H1 (cell line): ENCODE results near the gene HOXD1. TPM values are rescaled to one million over a fixed set of nuclear protein-coding genes. Genes with fewer than 3 reads are reported as not detected.
A peak's percentile ranks its signal among the peaks of the same experiment; 100 is the strongest.

Experiments
- CTCF ChIA-PET: fragments of 300-600 bp; sonication (Branson Sonifier 250); formaldehyde crosslinking; loops from one replicate; lab custom pipeline; 2021; ENCODE audit not compliant: partially characterized antibody; lab: Charles Lee
- POLR2A ChIA-PET: fragments of 300-600 bp; sonication (Branson Sonifier 250); formaldehyde crosslinking; loops from one replicate; lab custom pipeline; 2021; ENCODE audit warnings: inconsistent platforms; ENCODE audit not compliant: partially characterized antibody; lab: Charles Lee
- DNase-seq, 2 experiments: peaks; one replicate each; pipeline versions ENCODE4 v3.0.0 to v3.0.0-alpha.2; 2010 to 2022; ENCODE audit warnings: low spot score in 2 of 2, low read depth in 1 of 2, mixed read lengths in 1 of 2
- FAIRE-seq: peaks from 2 replicates; lab custom pipeline; 2011; peaks lifted over from hg19 to GRCh38; lab: Jason Lieb, UNC
- H2AFZ ChIP-seq: 2 replicates; pipeline ENCODE4 v1.8.1; 2012; ENCODE audit warnings: low read length, inconsistent platforms
- H2AK5ac ChIP-seq: 2 replicates; pipeline ENCODE4 v1.6.1; 2013; ENCODE audit warnings: low read depth, low read length
- H2BK120ac ChIP-seq: replicated peaks from 2 replicates; pipeline ENCODE3; 2013; ENCODE audit warnings: low read depth, low read length, inconsistent platforms
- H2BK12ac ChIP-seq: 2 replicates; pipeline ENCODE4 v1.6.1; 2013; ENCODE audit warnings: low read depth, low read length
- H2BK15ac ChIP-seq: 2 replicates; pipeline ENCODE4 v1.6.1; 2013; ENCODE audit warnings: low read length
- H2BK20ac ChIP-seq: 2 replicates; pipeline ENCODE4 v1.6.1; 2013; ENCODE audit warnings: low read length
- H2BK5ac ChIP-seq: 2 replicates; pipeline ENCODE4 v1.6.1; 2013; ENCODE audit warnings: low read depth, low read length
- H3K14ac ChIP-seq: 2 replicates; pipeline ENCODE4 v1.6.1; 2013; ENCODE audit warnings: inconsistent platforms; ENCODE audit not compliant: insufficient read length
- H3K18ac ChIP-seq: 2 replicates; pipeline ENCODE4 v1.6.1; 2013; ENCODE audit warnings: low read length; ENCODE audit errors: extremely low read depth
- H3K23ac ChIP-seq: 2 replicates; pipeline ENCODE4 v1.6.1; 2013; ENCODE audit warnings: inconsistent platforms; ENCODE audit not compliant: insufficient read length
- H3K23me2 ChIP-seq: 2 replicates; pipeline ENCODE4 v1.6.1; 2013; ENCODE audit warnings: low read depth, low read length
- H3K27ac ChIP-seq: 2 replicates; pipeline ENCODE4 v1.6.1; 2011; ENCODE audit warnings: low read depth, low read length, inconsistent platforms
- H3K27me3 ChIP-seq, 4 experiments: replicated peaks in 1 of 4; 1 replicate in 1 of 4; 2 replicates in 3 of 4; pipeline versions ENCODE4 v1.6.1 to v1.8.1; 2011 to 2013; ENCODE audit warnings: low read length in 3 of 4, mild to moderate bottlenecking in 3 of 4, inconsistent platforms in 2 of 4, mixed read lengths in 2 of 4, moderate library complexity in 1 of 4; ENCODE audit not compliant: control insufficient read depth in 3 of 4, insufficient read depth in 3 of 4; ENCODE audit errors: extremely low read depth in 1 of 4
- H3K36me3 ChIP-seq, 4 experiments: 2 replicates each; pipeline versions ENCODE4 v1.6.1 to v1.8.1; 2011 to 2013; ENCODE audit warnings: mild to moderate bottlenecking in 4 of 4, low read length in 3 of 4, moderate library complexity in 2 of 4, control low read depth in 1 of 4, inconsistent platforms in 1 of 4; ENCODE audit not compliant: insufficient read depth in 4 of 4, control insufficient read depth in 2 of 4
- H3K4ac ChIP-seq: replicated peaks from 2 replicates; pipeline ENCODE3; 2013; ENCODE audit warnings: low read length, low read depth, mixed read lengths, inconsistent platforms; ENCODE audit not compliant: insufficient read length
- H3K4me1 ChIP-seq, 4 experiments: replicated peaks in 1 of 4; 1 replicate in 1 of 4; 2 replicates in 3 of 4; pipeline versions ENCODE4 v1.6.1 to v1.8.1; 2011 to 2013; ENCODE audit warnings: low read length in 3 of 4, inconsistent platforms in 2 of 4, mixed read lengths in 1 of 4; ENCODE audit not compliant: insufficient read depth in 4 of 4, control insufficient read depth in 3 of 4
- H3K4me2 ChIP-seq, 2 experiments: 2 replicates each; pipeline versions ENCODE4 v1.6.1 to v1.8.1; 2011 to 2013; ENCODE audit warnings: low read depth in 2 of 2, low read length in 2 of 2, control low read depth in 1 of 2, inconsistent platforms in 1 of 2, mild to moderate bottlenecking in 1 of 2; ENCODE audit not compliant: insufficient read depth in 1 of 2
- H3K4me3 ChIP-seq, 4 experiments: fragments of 200-600, 300-600 bp in 1 of 4; sonication (generic), shearing (Covaris generic), sonication (Bioruptor Twin) in 1 of 4; 2 replicates each; pipeline versions ENCODE4 v1.5.1 to v1.8.1; 2011 to 2016; ENCODE audit warnings: low read length in 4 of 4, low read depth in 3 of 4, control low read depth in 2 of 4, inconsistent platforms in 2 of 4, mild to moderate bottlenecking in 2 of 4, mixed read lengths in 1 of 4, moderate library complexity in 1 of 4; ENCODE audit not compliant: insufficient read depth in 2 of 4; ENCODE audit errors: extremely low read depth in 1 of 4
- H3K56ac ChIP-seq: replicated peaks from 2 replicates; pipeline ENCODE3; 2013; ENCODE audit warnings: low read depth, mild to moderate bottlenecking, mixed read lengths, low read length, inconsistent platforms; ENCODE audit not compliant: insufficient read length
- H3K79me1 ChIP-seq: 2 replicates; pipeline ENCODE4 v1.6.1; 2013; ENCODE audit warnings: low read depth, low read length, control low read depth
- H3K79me2 ChIP-seq, 2 experiments: 2 replicates each; pipeline versions ENCODE4 v1.6.1 to v1.8.1; 2012 to 2013; ENCODE audit warnings: low read length in 2 of 2, mild to moderate bottlenecking in 2 of 2, inconsistent platforms in 1 of 2; ENCODE audit not compliant: insufficient read depth in 2 of 2, control insufficient read depth in 1 of 2
- H3K9ac ChIP-seq, 4 experiments: replicated peaks in 1 of 4; 1 replicate in 1 of 4; 2 replicates in 3 of 4; pipeline versions ENCODE4 v1.6.1 to v1.8.1; 2011 to 2013; ENCODE audit warnings: low read depth in 3 of 4, low read length in 3 of 4, control low read depth in 2 of 4, mild to moderate bottlenecking in 2 of 4, moderate library complexity in 2 of 4, inconsistent platforms in 1 of 4; ENCODE audit errors: extremely low read depth in 1 of 4
- H3K9me3 ChIP-seq, 2 experiments: 2 replicates each; pipeline versions ENCODE4 v1.6.1 to v1.8.1; 2012 to 2013; ENCODE audit warnings: mild to moderate bottlenecking in 2 of 2, moderate library complexity in 2 of 2, control low read depth in 1 of 2, inconsistent platforms in 1 of 2, low read depth in 1 of 2, low read length in 1 of 2, mixed read lengths in 1 of 2; ENCODE audit not compliant: insufficient read depth in 2 of 2
- H4K20me1 ChIP-seq, 2 experiments: replicated peaks in 1 of 2; 2 replicates each; pipeline versions ENCODE3 to v1.8.1; 2011 to 2013; ENCODE audit warnings: inconsistent platforms in 2 of 2, low read length in 2 of 2, mild to moderate bottlenecking in 1 of 2; ENCODE audit not compliant: insufficient read depth in 2 of 2, control insufficient read depth in 1 of 2
- H4K5ac ChIP-seq: 2 replicates; pipeline ENCODE4 v1.6.1; 2013; ENCODE audit warnings: low read length, low read depth, mixed read lengths, inconsistent platforms; ENCODE audit not compliant: insufficient read length
- H4K8ac ChIP-seq: 2 replicates; pipeline ENCODE4 v1.8.0; 2013; ENCODE audit warnings: mild to moderate bottlenecking, moderate library complexity, low read length, inconsistent platforms; ENCODE audit not compliant: insufficient read depth; ENCODE audit errors: extremely low read depth
- H4K91ac ChIP-seq: replicated peaks from 2 replicates; pipeline ENCODE3; 2013; ENCODE audit warnings: low read length, mixed read lengths, inconsistent platforms; ENCODE audit not compliant: insufficient read length
- E2F6 ChIP-seq: IDR thresholded peaks from 2 replicates; pipeline ENCODE4 v1.6.1; 2012; ENCODE audit warnings: inconsistent platforms
- EZH2 ChIP-seq: fragments of 200-600 bp; sonication (generic); IDR thresholded peaks from 2 replicates; pipeline ENCODE4 v1.7.1; 2012; ENCODE audit warnings: low read depth, mild to moderate bottlenecking, moderate library complexity, low read length, inconsistent platforms; ENCODE audit not compliant: severe bottlenecking
- FOSL1 ChIP-seq: IDR thresholded peaks from 2 replicates; pipeline ENCODE4 v1.6.1; 2011; ENCODE audit warnings: mild to moderate bottlenecking, low read depth, low read length, moderate library complexity; ENCODE audit not compliant: insufficient read depth
- RNF2 ChIP-seq: fragments of 200-900, 300-1000 bp; sonication (generic); IDR thresholded peaks from 2 replicates; pipeline ENCODE4 v1.7.1; 2016; ENCODE audit warnings: borderline replicate concordance, low read depth, mild to moderate bottlenecking, antibody characterized with exemption, low read length; ENCODE audit not compliant: poor library complexity, severe bottlenecking; ENCODE audit errors: missing control alignments
- RXRA ChIP-seq: IDR thresholded peaks from 2 replicates; pipeline ENCODE4 v1.6.1; 2011; ENCODE audit warnings: low read depth, mild to moderate bottlenecking, low read length, moderate library complexity; ENCODE audit not compliant: insufficient read depth
- SIRT6 ChIP-seq: IDR thresholded peaks from one replicate; pipeline ENCODE4 v1.7.1; 2012; ENCODE audit warnings: low read length, inconsistent platforms
- SUZ12 ChIP-seq: fragments of 200-600 bp; sonication (generic); IDR thresholded peaks from 2 replicates; pipeline ENCODE4 v1.6.1; 2012; ENCODE audit warnings: mild to moderate bottlenecking, inconsistent platforms, low read length, moderate library complexity, mixed read lengths
- WGBS, 2 experiments: shearing (Covaris generic) in 1 of 2; methylation state at CpG; one replicate each; pipeline versions ENCODE4 v1.1.6 to v1.1.7; 2013 to 2015; ENCODE audit warnings: low lambda C conversion rate in 2 of 2, mixed read lengths in 2 of 2, inconsistent platforms in 1 of 2, low coverage in 1 of 2, missing lambda C conversion rate in 1 of 2; ENCODE audit not compliant: insufficient replicate concordance in 2 of 2, insufficient coverage in 1 of 2, insufficient read length in 1 of 2; ENCODE audit errors: extremely low coverage in 1 of 2, missing lambda C conversion rate in 1 of 2; 5-methylcytosine and 5-hydroxymethylcytosine counted together
- polyA plus RNA-seq, 7 experiments: library from polyadenylated mRNA; depleted of rRNA in 3 of 7; stranded (reverse) in 5 of 7; unstranded in 2 of 7; fragments of >200 nt in 5 of 7; fragments of 200-250 nt in 2 of 7; gene quantifications; 1 replicate in 5 of 7; 2 replicates in 1 of 7; 4 replicates in 1 of 7; pipeline versions ENCODE4 v1.2.1 to v1.2.3, GENCODE V29; 2011 to 2013; ENCODE audit warnings: missing spikeins in 2 of 7, mixed read lengths in 2 of 7
- total RNA-seq: library from RNA; stranded (reverse); fragmentation: NEBNext Ultra II Directional; extraction: Animal tissue kit (Norgen Biotek cat#: 25700); gene quantifications from 2 replicates; pipeline ENCODE4 v1.2.1, GENCODE V29; 2021

HOXD1 gene
- total and polyA plus RNA-seq, 2 of the 8 experiments (the other 6 are each of a cell fraction or from before 2014, with no cell fraction given): 0.03 TPM; not detected in 1

GRCh38 chr2:176149481-176149938 is 39.0 kb upstream of the HOXD1 start:
- Histone ChIP-seq H3K9ac (no peak overlapping the region), H4K8ac (peak overlapping the region; percentile 72), H3K4me3 (no peak overlapping the region), H3K4ac (no peak overlapping the region), H3K23ac (no peak overlapping the region), H3K79me2 (no peaks in the 10 kb centered on the region), H3K4me1 (peaks cover 0 to 10% (median 2%) of the 10 kb centered on the region in 4 experiments; a peak in 4 of 7 replicates), H3K14ac (no peak overlapping the region), H3K79me1 (no peaks in the 10 kb centered on the region), H2BK5ac (no peak overlapping the region), H3K27ac (no peak overlapping the region), H3K56ac (no peak overlapping the region), H2BK20ac (no peak overlapping the region), H3K27me3 (peaks cover 97 to 100% (median 100%) of the 10 kb centered on the region in 4 experiments), H2AK5ac (no peak overlapping the region), H3K36me3 (peaks cover 0 to 11% (median 0%) of the 10 kb centered on the region in 4 experiments; a peak in 1 of 8 replicates), H2BK15ac (no peak overlapping the region), H4K20me1 (peaks cover 18 to 38% of the 10 kb centered on the region in 2 experiments), H3K23me2 (peaks cover 2% of the 10 kb centered on the region; the same call in 1 of the 2 replicates), H2AFZ (no peak overlapping the region), H3K18ac (no peak overlapping the region), H4K91ac (no peak overlapping the region), H3K9me3 (no peaks in the 10 kb centered on the region; a peak in 1 of 4 replicates), H2BK12ac (no peak overlapping the region), H3K4me2 (no peak overlapping the region), H2BK120ac (no peak overlapping the region)
- 17% methylated on average over 22 of the region's 22 CpGs; no CpG with 5 or more reads in 1 of the 2 experiments for WGBS, 2 experiments
- CTCF ChIA-PET: interaction anchor here (1.5 to 4.4 kb wide), 5 partner anchors 10 to 405 kb away, joined by 4 to 36 read pairs (median 11); no protein-coding TSS in a partner anchor
- DNase-seq: peak in 1 of 2 experiments; percentile 57
- POLR2A ChIA-PET: no interaction called here
- FAIRE-seq: no peak
- no peak for TF ChIP-seq SIRT6
- no peak for TF ChIP-seq FOSL1
- peak; percentile 97 for TF ChIP-seq SUZ12
- TF ChIP-seq RNF2: peak; percentile 91
- TF ChIP-seq E2F6: no peak
- TF ChIP-seq EZH2: peak; percentile 94
- TF ChIP-seq RXRA: no peak
- TF ChIP-seq, all 59 proteins: peak for 3
- no peak overlapping the region for H4K5ac ChIP-seq
